HG03354 (cell line): ENCODE measurements around the gene CCDC158.
"Not testable (repeated sequence)": the region's sequence is repeated elsewhere in the genome, so short reads cannot be mapped to it uniquely, and the experiment has no call there.

Source experiments
- ATAC-seq: cut with Tn5 transposase; IDR thresholded peaks from one replicate; pipeline ENCODE4 v1.9.1; 2021; ENCODE audit warnings: mild to moderate bottlenecking; ENCODE audit not compliant: unreplicated experiment, poor library complexity, severe bottlenecking

Gene CCDC158

DNA sequence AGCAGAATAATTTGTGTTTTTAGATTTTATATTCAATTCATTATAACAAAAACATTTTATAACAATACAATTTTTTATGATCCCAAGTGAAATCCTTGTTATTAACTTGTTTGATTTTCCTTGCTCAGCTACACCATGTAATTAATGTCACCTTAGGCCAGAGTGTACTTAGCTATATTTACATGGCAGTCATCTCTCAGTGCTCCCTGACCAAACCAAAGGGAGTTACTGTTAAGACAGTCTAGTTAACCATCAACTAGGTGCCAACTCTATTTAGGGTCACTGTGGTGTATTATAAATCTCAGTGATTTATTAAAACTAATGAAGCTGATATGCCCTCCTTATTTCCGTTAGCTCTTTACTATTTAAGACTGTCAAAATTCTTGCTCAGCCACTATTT is 44.4 kb downstream of the CCDC158 start:
- ATAC-seq, result no peak

DNA sequence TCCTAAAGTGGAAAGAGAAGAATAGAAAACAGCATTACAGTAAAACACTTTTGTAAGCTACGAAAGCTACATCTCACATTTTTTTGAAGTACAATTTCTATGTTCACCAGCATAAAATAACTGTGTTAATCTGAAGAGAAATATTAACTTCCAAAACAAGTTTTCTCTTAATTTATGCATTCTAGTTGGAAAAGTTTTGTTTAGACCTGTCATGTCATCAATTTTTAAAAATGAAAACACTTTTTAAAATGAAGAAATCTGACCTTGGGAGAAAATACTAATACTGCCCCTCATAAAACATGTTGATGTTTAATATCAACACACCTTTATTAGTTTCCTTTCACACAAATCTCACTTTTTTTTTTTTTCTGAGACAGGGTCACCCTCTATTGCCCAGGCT is 45.2 kb downstream of the CCDC158 start:
- no peak for ATAC-seq

DNA sequence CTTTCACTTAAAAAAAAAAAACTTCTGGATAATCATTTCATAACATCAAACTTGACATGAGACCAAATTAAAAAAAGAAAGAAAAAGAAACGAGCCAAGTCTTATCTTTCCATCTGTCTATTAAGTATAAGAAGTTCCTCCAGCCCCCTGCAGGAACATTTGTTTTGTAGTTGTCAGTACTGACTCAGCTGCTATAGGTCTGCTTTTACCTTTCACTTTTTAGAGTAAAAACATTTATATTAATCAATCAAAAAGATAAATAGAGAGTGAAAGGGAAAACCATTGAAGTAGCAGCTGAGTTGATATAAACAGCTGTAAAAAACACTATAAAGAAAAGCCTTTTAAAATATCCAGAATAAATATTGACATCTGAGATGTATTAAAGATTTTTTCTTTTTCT is 46.1 kb downstream of the CCDC158 start:
- ATAC-seq, result no peak

DNA sequence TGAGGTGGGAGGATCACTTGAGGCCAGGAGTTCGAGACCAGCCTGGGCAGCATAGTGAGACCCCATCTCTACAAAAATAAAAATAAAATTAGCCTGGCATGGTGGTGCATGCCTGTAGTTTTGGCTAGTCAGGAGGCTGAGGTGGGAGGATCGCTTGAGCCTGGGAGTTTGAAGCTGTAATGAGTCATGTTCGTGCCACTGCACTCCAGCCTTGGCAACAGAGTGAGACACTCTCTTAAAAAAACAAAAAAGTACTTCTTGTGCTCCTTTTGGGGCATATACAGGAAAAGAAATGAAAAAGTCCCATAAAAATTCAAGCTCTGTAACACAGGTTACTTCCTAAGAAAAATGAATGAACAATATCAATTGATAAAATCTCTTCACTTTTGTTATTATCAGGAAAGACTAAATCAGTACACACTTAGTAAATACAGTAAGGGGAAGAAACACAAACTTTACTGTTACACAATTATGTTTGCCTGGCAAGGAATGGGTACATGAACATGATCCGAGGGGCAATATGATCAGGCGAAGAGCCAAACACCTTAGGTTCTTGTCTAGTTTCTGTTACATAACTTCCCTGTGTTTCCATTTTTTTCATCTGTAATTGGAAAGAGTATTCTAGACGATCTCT is 46.9 kb downstream of the CCDC158 start:
- no peak for ATAC-seq

DNA sequence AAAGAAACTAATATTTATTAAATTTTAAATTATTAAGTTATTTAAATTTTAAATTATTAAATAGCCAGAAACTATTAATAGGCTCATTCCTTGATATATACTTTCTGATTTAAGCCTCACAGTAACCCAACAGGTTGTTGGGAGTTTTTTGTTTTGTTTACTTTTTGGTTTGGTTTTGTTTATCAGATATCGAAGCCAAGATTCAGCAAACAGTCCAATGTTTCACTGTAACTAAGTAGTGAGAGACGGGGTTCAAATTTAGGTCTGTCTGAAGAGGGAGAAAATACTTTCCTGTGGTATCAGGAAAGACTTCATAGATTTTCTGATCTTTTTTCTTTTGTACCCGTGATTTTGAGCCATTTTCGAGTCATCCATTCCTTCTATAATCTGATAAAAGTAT is 54.2 kb downstream of the CCDC158 start:
- no peak for ATAC-seq

DNA sequence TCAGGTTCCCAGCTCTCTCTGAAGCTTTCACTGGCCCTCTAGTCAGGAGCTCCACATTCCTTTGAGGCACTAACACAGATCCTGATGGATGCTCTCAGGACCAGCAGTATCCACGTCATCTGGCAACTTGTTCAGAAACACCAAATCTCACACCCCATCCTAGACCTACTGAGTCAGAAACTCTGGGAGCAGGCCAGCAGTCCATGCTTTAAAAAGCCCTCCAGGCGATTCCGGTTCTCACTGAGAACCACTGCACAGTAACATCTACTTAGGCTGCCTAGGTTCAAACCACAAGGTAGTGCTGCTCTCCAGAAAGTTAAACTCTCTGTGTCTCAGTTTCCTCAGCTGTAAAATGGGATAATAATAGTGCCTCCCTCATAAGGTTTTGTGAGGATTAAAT is 55.3 kb downstream of the CCDC158 start:
- no peak for ATAC-seq

DNA sequence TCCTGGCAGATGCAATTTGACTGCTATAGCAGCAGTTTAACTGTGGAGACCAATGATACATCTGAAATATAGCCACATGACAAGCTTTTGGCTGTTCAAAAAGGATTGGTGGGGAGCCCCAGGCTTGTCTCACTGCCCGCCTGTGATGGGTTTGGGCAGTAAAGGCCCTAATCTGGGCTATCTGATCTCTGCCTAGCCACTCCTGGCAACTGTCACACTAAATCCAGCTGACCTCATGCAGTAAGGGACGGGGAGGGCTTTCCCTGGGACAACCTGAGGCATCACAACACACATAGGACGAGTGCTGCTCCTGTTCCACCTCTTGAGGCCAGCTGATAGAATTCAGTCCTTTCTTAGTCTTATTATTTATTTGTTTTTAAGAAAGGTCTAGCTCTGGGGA is 56.2 kb downstream of the CCDC158 start:
- ATAC-seq, result no peak

DNA sequence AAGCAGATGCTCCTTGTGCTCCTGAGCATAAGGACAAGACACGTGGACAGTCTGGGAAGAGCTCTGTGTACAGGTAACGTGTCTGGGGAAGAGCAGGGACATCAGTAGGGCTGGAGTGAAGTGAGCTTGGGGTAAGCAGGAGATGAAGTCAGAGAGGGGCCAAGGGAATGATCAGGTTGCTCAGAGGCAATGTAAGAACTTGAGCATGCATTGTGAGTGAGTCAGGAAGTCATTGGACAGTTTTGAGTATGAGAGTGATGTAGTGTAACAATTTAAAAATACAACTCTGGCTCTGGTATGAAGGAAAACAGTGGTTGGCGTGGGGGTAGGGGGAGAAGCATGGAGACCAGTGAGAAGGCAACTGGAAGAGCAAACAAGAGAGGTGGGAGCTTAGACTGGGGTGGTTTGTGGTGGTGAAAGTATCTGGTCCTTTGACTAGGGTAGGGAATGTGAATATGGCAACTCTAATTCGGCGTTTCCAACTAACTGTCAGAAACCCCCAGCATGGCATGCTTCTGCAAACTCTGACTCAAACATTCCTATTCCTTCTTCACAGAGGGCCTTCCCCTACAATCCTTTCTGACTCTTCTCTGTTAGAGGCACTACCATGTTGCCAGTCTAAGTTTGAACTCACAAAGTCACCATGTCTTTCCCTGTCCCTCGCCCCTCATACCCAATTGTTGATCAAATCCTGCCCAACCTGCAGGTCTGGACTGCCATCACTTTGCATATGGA is 57.2 kb downstream of the CCDC158 start:
- no peak for ATAC-seq

DNA sequence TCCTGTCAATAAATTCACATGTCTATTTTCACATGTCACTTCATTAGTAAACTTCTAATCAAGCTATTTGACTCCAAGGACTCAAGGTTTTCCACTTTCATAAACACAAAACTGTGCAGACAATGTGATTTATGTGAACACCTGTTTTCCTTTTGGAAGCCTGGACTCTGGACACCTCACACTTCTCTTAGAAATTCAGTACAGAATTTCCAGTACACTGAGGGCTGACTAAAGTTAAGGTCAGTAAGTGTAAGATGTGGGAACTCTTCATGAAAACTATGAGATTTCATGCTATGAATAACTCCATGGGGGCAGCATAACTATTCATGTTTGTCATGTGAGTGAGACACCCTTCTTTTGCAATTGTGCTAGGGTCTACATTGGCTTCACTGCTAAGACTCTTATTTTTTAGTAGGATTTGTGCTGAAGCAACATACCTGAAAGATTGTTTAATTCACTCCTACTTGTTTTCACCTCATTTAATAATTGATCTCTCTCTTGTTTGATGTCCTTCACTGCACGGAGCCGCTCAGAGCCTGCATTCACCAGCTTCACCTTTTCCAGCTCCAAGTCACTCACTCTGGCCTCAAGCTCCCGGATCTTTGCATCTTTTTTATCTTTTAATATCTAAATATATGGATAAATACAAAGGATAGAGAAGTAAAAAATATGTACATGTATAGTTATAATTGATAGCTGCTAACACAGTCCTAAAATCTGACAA is 59.1 kb downstream of the CCDC158 start:
- no peak for ATAC-seq

DNA sequence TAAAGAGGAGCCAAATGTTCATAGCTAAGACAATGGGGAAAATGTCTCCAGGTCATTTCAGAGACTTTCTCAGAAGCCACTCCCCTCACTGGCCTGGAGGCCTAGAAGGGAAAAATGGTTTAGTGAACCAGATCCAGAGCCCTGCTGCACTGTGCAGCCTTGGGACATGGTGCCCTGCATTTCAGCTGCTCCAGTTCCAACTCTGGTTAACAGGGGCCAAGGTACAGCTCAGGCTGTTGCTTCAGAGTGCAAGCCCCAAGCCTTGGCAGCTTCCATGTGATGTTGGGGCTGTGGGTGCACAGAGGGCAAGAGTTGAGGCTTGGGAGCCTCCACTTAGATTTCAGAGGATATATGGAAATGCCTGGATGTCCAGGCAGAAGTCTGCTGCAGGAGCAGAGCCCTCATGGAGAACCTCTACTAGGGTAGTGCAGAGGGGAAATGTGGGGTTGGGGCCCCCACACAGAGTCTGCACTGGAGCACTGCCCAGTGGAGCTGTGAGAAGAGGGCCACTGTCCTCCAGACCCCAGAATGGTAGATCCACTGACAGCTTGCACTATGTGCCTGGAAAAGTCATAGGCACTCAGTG is 61.0 kb downstream of the CCDC158 start:
- not testable (repeated sequence) for ATAC-seq

DNA sequence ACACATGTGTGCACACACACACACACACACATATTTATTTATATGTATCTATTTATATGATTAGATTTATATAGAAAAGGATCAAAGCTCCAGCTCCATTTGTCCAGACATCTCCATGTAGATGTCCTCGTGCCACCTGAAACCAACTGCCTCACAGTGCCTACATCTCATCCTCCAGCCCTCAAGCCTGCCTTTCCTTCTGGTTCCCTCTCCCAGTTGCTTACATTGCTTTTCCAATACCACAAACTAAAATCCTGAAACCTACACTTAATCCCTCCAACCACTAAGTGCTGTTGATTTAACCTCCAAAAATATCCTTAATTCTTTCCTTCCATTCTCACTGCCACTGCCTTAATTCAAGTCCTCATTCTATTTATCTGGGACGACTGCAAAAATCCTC is 63.0 kb downstream of the CCDC158 start:
- no peak for ATAC-seq

DNA sequence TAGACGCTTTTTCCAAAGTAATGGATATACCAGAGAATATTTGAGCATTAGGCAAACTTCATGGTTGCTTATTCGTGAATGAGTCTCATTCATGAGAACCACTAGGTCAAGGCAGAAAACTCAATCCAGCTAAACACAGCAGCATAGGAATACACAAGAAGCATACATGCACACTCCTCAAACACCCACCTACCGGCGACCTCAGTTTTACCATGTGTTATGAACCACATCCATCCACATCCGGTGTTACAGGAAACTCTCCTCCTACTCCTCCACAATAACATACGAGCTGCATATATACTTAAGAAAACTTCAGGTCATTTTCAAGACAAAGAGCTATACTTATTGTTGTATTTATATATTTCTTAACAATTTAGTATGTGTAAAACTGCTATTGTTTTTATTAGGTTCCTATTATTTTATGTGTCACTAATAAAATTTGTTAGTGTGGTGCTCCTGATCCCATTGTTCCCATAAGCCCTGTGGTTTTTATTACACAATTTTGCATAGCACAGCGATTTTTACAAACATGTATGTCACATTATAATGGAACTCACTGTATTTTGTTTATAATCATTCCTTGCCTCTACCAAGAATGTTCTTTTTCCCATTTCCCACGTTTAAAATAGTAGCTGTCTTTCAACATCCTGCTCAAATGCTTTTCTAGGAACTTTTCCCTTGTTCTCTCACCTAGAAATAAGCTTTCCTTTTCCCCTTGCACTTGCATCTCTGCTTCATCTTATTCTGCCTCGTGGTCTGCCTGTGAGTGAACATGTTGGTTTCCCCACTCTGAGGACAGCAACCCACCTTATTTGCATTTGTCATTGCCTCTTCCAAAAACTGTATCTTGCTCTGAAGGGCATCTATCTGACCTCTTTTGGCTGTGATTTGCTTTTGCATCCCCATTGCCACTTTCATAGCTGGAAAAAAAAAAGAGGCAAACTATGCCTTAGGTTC is 66.1 kb downstream of the CCDC158 start:
- ATAC-seq, result no peak

DNA sequence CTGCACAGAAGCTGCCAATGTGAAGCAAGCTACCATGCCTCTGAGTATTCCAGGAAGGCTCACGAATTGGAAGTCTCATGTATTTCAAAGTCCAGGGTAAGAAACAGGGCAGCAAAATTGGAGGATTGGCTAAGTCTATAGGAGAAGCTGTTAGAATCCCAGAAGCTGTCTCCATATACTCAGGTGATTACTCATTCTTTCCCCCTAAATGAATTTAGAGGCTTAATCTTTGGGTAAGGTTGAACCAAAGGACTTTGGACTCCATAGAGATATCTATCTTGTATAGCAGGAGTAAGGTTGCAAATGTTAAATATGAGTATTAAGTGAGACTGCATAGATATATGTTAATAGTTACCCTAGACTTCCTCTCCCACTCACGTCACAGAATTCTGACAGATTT is 78.1 kb downstream of the CCDC158 start:
- no peak for ATAC-seq

DNA sequence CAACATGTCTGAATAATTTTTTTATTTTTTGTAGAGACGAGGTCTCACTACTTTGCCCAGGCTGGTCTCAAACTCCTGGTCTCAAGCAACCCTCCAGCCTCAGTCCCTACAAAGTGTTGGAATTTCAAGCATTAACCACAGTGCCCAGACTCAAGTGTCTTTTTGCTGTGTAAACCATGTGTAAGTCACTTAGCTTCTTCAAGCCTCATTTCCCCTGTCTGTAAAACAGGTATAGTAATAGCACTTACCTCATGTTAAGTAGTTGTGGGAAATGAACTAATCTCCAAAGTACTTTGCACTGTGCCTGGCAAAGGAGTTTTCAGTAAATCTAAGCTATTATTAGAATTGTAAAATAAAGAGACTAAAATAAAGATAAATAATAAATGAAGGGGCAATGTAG is 78.8 kb downstream of the CCDC158 start:
- no peak for ATAC-seq

DNA sequence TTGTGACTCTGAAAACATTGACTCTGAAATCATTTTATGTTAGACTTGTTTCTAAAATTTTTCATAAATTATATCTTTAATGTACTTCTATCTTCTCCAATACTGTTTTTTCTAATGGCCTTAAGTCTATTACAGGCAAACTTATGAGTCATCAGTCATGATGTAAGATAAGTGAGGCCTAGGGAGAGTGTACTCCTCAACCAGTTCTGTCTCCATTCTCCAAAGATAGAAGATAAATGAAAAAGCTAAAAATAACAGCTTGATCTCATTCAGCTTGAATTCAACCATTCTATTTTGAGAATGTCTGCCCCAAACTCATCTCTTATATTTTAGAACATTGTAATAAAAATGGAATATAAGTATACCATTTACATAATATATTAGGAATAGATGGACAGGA is 79.9 kb downstream of the CCDC158 start:
- ATAC-seq, result no peak

DNA sequence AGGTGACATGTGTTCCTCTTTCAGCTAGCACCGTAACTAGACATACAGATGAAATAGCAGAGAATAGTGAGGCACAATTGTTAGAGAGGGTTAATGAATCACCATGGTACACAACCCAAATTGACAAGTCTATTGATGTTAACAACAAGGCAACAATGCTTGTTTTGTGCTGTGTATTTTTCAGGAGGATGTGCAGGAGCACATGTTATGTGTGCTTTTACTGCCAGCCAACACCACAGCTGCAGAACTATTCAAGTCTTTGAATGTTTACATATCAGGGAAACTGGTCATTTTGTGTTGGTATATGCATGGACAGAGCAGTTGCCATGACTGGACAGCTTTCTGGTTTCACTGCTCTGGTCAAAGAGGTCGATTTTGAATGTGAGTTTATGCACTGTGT is 81.6 kb downstream of the CCDC158 start:
- no peak for ATAC-seq

DNA sequence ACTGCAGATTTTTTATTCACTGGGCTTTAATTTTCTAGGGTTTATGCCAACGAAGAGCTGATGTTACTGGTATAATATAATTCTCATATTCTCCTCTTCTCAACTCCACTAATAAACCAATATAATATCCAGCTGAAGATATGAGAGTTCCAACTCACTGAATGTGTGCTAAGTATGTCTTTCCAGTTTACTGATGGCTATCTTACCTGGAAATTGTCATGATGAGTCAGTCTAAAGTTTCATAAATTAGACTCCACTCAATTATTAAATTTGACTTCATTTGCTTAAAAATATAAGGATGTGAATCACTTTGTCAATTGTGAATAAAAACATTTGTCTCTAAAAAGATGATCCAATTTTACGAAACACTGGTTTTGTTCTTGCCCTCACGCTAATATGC is 86.1 kb downstream of the CCDC158 start:
- no peak for ATAC-seq

DNA sequence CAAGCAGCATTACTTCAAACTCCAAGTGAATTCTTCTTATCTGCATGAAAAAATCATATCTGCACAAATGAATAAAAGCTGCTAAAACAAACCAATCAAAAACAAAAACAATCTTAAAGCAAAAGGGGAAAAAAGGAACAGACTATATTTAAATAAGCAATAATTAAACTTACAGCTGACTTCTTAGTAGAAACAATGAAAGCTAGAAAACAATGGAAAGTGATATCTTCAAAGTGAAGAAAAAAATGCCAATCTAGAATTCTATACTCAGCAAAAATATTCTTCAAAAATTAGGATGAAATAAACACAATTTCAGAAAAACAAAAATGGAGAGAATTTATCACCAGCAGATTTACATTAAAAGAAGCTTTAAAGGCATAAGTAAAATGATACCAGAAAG is 94.4 kb downstream of the CCDC158 start:
- ATAC-seq, result no peak

DNA sequence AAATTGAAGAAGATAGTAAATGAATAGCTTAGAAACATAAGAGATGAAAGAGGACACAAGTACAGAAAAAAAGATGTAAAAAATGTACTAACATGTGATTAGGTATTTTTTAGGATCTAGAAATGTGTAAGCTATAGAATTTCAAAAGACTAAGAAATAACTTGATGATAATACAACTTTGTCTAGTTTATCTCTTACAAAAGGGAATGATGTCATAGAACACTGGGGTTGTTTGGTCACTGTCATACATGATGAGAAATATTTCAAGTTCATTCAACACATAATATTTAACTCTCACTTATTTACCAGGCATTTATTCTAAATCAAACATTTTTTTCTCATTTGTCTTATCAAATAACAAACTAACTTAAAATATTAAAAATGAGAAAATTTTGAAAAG is 95.9 kb downstream of the CCDC158 start:
- no peak for ATAC-seq

DNA sequence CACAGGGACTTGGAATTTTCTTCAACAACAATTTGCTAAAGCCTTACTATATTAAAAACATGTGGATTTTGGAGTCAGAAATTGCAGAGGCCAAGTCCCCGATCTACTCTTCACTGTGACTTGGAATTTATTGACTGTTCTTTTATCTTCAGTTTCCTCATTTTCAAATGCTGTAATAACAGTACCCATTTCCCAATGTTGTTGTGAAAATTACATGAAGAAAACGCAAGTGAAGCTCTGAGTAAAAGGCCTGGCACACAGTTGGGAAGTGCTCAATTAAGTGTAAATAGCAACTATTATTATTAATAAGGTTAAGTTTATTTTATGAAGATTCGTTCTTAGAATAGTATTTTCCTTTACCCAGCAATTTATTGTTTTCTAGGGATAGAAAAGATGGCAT is 98.7 kb downstream of the CCDC158 start:
- ATAC-seq, result no peak
